Activated T-cell treated with anti-CD3 and anti-CD28 coated beads for 48 hours (primary cell): ENCODE results near the gene ADCK2.

Source experiments
- DNase-seq: peaks from one replicate; pipeline ENCODE4 v3.0.0-alpha.2; 2020; ENCODE audit warnings: low read depth

The ADCK2 gene

GRCh38 chr7:140744005-140744404, 71.3 kb downstream of the ADCK2 start:
- DNase-seq = no peak
